ENCODE results near the gene ADPRS.

The ADPRS gene, protein sequence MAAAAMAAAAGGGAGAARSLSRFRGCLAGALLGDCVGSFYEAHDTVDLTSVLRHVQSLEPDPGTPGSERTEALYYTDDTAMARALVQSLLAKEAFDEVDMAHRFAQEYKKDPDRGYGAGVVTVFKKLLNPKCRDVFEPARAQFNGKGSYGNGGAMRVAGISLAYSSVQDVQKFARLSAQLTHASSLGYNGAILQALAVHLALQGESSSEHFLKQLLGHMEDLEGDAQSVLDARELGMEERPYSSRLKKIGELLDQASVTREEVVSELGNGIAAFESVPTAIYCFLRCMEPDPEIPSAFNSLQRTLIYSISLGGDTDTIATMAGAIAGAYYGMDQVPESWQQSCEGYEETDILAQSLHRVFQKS

DNA sequence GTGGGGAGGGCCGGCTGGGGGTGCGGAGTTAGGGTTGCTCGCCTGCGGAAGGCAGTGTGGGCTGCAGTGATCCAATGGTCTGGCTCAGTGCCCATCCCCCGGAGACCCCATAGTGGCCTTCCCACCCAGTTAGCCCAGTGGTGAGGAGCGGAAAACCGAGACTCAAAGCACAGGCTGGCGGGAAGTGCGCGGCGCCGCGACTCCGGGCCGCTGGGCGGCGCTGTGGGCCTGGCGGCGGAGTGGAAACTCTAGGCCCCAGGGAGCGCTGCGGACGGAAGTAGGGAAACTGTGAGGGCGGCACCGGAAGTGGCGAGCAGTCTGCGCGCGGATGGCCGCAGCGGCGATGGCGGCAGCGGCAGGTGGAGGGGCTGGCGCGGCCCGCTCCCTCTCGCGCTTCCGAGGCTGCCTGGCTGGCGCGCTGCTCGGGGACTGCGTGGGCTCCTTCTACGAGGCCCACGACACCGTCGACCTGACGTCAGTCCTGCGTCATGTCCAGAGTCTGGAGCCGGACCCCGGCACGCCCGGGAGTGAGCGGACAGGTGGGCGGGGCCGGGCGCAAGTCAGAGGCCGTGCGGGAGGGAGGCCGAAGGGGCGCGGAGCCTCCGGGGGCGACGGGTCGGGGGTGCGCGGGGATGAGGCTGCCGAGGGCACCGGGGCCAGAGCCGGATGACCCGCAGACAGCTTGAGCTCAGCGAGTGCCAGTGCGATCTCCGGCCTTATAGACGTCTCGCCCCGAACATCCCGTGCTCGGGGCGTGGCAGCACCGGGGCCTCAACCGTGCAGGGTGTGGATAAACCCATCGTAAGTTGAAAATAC lies at the start of gene ADPRS:
ADPRS (plus strand) TSS at position 316 of the 816 bp plus-strand sequence; CDS start at position 329, 13 bp downstream.
- peak; percentile 77 to 78 for DNase-seq (ENCODE audit: low read depth in 2 of 2)

DNA sequence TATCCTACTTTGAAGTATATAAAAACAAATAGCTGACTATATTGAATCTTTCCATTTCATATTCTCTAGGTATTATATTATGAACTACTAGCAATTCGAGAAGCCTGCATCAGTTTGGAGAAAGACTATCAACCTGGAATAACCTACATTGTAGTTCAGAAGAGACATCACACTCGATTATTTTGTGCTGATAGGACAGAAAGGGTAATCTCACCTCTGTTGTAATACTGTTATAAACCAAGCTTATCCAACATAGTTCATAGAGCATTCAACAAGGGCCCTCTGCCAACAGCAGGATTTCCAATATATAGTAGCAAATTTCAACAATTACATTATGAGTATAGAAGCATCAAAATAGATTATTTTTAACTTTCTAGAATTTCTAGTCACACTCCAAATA lies 48.5 kb upstream of the ADPRS start:
- no peak for DNase-seq (ENCODE audit: low read depth in 2 of 2)

DNA sequence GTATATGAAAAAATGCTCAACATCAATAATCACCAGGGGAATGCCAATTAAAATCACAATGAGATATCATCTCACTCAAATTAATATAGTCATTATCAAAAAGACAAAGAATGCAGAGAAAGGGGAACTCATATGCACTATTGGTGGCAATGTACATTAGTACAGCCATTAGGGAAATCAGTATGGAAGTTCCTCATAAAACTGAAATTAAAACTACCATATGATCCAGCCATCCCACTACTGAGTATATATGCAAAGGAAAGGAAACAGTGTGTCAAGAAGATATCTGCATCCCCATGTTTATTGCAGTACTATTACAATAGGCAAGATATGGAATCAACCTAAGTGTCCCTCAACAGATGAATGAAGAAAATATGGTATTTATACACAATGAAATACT lies 36.9 kb upstream of the ADPRS start:
- no peak for DNase-seq (ENCODE audit: low read depth in 2 of 2)

DNA sequence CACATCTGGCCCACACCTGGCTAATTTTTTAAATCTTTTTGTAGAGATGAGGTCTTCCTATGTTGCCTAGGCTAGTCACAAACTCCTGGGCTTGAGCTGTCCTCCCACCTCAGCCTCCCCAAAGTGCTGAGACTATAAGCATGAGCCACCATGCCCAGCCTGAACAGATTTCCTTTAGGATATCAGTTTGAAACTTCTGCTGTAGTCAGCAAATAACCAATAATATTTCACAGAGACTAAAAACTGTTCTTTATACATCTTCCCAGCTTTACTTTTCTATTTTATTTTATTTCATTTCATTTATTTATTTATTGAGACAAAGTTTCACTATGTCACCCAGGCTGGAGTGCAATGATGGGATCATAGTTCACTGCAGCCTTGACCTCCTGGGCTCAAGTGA lies 34.7 kb upstream of the ADPRS start:
- no peak for DNase-seq (ENCODE audit: low read depth in 2 of 2)

DNA sequence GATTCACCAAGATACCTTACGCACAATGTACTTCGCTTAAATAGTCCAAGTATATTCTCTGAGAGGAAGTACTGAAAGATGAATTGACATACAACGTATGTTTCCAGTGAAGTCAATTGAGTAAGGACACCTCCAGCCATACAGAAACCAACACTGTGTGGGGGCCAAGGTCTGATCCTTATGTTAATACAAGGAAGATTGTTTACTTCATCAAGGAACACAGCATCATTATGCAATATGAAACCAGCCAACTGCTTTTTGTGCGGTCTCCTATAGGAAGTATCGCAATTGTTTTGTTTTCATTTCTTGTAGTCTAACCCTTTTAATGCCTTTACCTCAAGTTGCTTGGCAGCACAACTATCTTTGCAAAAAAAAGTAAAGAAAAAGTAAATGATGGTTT lies 33.0 kb upstream of the ADPRS start:
- DNase-seq (ENCODE audit: low read depth in 2 of 2), result no peak

DNA sequence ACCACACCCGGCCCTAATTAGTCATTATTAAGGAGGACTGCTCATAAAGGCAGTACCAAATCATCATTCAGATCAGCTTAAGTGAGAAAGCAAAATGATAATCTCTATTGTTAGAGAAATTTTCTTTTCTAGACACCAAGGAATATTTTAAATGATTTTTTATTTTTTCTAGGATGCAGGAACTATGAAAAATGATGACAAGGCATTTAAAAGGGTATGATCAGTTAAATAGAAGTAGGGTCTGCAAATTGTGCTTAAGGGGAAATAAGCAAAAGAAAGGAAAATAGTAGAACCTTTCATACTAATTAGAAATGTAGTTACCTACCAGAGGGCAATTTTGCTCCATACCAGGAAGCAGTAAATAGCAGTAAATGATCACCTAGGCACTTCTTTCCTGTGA lies 26.4 kb upstream of the ADPRS start:
- no peak for DNase-seq (ENCODE audit: low read depth in 2 of 2)

DNA sequence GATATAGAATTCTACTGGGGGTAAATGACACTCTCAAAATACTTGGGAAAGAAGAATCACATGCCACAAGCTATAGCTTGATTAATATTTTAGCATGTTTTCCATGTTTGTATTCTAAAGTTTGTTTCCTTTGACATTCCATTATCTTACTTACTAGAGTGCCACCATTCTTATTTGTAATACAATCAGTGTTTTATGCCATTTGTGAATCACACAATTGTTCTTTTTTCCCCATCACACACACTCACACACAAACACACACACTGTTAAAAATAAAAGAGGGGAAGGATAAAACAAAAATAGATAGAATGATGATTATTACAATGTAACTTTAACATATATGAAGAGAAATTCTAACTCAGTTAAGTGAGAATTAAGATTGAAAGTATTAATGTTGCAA lies 20.8 kb upstream of the ADPRS start:
- DNase-seq (ENCODE audit: low read depth in 2 of 2), result no peak

DNA sequence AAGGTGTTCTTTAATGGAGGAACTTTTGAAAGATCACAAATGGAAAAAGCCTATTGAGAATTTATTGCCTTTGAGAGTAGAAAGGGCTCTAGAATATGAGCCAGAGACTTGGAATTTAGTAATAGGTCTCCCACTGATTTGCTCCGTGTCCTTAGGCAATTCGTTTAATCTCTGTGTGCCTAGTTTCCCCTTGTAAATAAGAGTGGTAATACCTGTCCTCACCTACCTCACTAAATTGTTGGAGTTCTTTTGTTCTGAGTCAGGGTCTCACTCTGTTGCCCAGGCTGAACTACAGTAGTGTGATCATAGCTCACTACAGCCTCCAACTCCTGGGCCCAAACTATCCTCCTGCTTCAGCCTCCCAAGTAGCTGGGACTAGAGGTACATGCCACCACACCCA lies 19.8 kb upstream of the ADPRS start:
- DNase-seq (ENCODE audit: low read depth in 2 of 2), result no peak

DNA sequence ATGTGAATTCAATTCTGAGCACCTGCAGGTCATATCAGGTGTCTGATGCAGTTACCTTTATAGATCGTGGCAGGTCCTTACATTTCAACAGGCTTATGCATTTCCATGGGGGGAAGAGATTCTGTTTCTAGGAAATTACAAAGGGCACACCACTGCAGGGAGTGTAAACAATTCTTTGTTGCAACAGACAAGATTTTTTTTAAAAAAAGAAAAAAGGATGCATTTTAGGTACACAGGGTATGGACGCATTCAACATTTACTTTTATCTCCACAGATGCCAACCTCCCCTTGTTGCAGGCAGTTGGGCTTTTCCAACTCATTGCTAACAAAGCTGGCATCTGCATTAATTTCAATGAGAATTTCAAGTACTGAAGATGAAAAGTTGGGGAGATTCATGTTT lies 18.3 kb upstream of the ADPRS start:
- no peak for DNase-seq (ENCODE audit: low read depth in 2 of 2)

DNA sequence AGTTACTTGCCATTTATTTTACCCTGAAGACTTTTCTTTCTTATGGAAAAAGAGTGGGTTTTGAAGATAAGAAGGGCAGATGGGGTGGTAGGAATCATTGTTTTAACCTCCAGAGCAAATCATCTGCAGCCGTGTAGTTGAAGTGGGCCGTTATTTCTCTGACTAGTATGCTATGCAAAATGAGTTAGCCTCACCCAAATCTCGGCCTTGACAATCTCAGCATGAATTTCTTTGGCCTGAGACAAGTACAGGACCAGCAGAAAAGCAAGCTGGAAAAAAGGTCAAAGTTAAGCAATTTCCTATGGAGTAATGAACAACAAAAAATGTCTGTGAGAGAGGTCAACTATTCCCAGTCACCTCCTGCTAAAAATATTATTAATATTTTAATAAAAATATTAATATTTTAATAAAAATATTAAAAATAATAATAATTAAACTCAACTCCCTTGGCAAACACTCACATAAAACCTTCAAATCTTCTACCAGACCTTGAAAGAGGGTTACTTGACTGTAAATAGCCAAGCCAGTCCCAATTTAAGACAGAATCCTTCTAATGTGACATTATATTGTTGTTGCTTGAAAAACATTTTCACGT lies 11.6 kb upstream of the ADPRS start:
- no peak for DNase-seq (ENCODE audit: low read depth in 2 of 2)

DNA sequence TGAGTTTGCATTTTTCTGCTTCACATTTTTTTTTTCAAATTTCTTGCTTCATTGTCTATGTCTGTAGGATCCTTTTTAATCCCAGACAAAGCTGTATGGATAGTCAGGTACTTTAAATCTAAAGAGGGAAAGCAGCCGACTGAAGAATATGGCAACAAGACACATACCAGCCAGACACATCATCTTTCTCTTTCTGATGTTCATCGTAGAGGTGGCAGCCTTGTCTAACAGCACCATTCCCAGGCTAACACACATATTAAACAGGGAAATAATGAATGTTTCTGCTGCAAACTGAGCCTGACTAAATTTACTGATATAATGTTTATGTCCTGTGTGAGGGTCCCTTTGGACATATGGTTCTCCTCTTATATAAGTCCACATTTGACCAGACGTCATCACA lies 8.5 kb upstream of the ADPRS start:
- no peak for DNase-seq (ENCODE audit: low read depth in 2 of 2)

DNA sequence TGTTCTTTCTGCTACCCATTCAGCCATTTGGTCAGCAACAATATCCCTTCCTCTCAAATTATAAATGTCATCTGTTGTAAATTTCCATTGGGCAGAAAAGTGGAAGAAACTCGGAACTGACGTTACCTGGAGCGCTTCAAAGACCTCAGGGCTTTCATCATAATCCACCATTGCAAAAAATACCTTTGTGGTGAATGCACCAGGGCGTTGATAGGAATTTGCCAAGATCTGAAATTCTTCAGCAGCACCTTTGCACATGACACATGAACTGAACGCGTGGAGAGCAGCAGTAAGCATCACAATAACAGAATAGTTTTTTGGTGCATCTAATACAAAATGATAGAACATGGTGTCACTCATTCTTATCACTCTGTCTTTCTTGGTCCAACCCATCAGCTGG lies 7.9 kb upstream of the ADPRS start:
- no peak for DNase-seq (ENCODE audit: low read depth in 2 of 2)

DNA sequence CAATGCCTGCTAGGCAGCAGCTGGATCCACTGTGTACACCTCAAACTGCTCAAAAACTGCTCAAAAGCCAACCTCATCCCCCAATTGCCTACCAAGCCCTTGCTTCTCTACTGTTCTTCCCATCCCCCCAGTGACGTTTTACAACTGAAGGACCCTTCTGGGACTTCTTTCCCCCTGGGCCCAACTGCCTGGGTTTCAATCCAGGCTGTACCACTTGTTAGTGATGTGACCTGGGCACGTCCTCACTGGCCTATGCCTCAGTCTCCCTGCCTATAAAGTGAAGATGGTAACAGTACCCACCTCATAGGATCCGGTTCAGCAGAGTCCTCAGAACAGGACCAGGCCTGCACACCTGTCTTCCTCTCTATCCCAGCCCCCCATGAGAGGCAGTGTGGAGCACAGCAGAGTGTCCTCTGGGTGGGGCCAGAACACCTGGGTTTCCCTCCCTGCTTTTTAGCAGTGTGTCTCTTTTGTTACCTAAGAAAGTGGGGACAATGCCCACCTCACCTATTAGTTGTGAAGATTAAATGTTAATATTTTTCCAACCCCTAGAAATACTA lies 6.7 kb upstream of the ADPRS start:
- DNase-seq (ENCODE audit: low read depth in 2 of 2), result no peak

DNA sequence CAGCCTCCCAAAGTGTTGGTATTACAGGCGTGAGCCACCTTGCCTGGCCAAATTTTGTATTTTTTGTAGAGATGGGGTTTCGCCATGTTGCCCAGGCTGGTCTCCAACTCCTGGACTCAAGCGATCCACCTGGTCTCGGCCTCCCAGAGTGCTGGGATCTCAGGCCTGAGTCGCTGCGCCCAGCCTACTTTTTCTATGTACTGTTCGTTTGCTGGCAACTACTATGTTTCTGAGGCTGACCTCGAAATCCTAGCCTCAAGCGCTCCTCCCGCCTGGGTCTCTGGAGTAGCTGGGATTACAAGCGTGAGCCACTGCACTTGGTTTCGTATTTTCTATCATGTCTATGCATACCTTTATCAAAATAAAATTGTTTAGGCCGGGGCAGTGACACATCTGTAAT lies 5.5 kb upstream of the ADPRS start:
- no peak for DNase-seq (ENCODE audit: low read depth in 2 of 2)

DNA sequence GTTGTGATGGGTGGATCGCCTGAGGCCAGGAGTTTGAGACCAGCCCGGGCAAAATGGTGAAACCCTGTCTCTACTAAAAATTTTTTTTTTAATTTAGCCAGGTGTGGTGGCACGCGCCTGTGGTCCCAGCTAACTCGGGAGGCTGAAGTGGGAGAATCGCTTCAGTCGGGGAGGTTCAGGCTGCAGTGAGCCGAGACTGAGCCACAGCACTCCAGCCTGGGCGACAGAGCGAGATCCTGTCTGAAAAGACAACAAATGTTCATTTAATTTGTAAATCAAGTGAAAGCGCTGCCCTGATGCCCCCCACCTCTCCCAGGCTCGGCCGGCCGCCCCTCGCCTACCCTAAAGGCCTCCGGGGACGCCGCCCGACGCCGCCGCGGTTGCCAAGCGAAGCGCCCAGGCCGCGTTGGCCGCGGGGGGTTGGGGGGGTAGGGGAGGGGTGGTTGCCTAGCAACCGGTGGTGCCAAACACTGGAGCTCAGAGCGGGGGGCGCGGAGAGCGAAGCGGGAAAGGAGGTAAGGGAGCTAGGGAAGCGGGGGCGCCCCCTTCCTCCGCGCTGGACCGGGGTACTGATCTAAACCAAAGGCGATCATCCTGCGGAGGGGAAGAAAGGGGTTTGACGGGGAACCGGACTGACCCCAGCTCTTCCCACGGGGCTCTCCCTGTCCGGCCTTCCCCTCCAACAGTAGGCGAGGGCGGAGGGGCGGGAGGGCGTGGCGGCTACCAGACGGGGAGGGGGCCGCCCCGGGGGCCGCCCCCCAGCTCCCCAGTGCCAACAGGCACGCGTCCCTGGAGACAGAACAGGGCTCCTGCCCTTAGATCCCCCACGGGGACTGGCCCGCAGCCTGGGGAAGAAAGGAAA lies 4.8 kb upstream of the ADPRS start, which contains the start of gene TEKT2:
TEKT2 (plus strand) TSS at position 460 of the 862 bp plus-strand sequence. CDS start 828 bp downstream, outside the sequence.
- DNase-seq (ENCODE audit: low read depth in 2 of 2), result no peak

DNA sequence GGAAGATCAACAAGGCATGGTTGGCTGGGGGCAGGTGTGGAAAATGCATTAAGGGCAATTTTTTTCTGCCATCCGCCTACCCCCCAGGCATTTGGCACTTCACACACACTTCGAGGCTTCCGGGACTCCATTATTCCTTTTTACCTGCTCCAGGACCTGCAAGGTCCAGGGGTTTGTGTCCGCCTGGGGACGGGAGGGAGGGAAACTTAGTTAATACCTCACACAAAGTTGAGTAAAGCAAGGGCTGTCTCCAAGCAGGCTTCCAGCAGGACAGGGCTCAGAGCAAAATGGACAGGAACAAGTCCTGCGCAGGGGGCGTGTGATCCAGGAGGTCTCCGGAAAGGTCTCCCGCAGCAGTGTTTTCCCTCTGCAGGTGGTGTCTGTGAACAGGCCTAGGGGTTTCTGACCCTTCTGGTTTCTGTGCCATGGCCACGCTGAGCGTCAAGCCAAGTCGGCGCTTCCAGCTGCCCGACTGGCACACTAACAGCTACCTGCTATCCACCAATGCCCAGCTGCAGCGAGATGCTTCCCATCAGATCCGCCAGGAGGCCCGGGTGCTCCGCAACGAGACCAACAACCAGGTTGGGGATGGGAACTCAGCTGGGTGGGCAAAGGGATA lies 4.1 kb upstream of the ADPRS start:
- no peak for DNase-seq (ENCODE audit: low read depth in 2 of 2)

DNA sequence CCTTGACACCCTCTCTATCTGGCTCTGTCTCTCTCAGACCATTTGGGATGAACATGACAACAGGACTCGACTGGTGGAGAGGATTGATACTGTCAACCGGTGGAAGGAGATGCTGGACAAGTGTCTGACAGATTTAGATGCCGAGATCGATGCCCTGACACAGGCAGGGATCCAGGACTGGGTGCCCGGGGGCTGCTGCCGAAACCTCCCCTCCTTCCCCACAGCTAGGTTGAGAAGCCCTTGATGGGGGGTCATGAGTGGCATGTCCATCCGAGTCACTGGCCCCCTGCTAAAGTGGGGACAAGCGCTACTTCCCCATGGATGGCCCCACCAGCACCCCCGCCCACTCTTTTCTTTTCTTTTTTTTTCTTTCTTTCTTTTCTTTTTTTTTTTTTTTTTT lies 3.6 kb upstream of the ADPRS start:
- no peak for DNase-seq (ENCODE audit: low read depth in 2 of 2)

DNA sequence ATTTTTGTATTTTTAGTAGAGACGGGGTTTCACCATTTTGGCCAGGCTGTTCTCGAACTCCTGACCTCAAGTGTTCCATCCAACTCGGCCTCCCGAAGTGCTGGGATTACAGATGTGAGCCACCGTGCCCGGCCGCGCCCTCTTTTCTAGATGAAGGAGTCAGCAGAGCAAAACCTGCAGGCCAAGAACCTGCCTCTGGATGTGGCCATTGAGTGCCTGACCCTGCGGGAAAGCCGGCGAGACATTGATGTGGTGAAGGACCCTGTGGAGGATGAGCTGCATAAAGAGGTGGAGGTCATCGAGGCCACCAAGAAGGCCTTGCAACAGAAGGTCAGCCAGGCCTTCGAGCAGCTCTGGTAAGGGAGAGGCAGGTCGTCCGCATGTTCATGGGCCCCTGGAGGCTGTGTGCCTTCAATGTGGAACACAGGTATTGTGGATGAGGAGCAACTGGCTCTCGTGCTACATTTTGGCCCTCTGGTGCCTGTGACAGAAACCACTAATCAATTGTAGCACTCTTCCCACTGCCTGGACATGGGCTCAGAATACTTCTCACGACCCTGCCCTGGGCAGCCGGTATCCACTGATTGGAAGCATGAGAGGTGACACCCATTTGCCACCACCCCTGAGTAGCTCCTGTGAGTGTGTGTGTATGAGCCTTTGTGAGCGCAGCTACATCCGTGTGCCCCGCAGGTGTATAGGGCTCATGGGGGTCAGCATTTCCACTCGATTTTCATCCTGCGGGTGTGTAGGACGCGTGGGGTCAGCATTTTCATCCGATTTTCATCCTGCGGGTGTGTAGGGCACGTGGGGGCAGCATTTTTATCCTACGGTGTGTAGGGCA lies 2.8 kb upstream of the ADPRS start:
- DNase-seq (ENCODE audit: low read depth in 2 of 2), result no peak

DNA sequence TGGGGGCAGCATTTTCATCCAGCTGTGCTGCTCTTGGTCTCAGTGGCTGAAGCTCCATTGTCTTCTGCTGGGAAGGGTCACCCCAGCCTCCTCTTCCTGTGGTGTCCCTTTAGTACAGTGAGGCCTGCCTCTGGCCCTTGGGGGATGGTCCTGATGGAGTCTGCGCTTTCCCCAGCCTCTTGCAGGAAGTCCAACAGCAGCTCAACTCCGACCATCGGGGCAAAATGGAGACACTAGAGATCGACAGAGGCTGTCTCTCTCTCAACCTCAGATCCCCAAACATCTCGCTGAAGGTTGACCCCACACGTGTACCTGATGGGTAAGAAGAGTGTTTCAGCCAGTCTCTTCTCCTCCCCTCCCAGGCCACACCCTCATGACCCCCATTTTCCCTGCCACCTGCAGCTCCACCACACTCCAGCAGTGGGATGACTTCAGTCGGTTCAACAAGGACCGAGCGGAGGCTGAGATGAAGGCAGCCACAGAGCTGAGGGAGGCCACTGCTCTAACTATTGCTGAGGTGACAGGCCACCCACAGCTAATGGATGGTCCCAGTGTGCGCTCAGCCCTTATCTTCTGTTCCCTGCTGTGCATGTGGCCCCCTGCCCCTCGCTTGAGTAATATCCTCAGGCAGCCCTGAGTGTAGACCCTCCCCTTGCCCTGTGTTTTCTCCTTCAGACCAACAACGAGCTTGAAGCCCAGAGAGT lies 2.0 kb upstream of the ADPRS start:
- DNase-seq (ENCODE audit: low read depth in 2 of 2), result no peak

Data from activated CD8-positive, alpha-beta memory T cell treated with anti-CD3 and anti-CD28 coated beads for 4 hours (primary cell).